ENCODE measurements around the gene S100A7A.

DNA sequence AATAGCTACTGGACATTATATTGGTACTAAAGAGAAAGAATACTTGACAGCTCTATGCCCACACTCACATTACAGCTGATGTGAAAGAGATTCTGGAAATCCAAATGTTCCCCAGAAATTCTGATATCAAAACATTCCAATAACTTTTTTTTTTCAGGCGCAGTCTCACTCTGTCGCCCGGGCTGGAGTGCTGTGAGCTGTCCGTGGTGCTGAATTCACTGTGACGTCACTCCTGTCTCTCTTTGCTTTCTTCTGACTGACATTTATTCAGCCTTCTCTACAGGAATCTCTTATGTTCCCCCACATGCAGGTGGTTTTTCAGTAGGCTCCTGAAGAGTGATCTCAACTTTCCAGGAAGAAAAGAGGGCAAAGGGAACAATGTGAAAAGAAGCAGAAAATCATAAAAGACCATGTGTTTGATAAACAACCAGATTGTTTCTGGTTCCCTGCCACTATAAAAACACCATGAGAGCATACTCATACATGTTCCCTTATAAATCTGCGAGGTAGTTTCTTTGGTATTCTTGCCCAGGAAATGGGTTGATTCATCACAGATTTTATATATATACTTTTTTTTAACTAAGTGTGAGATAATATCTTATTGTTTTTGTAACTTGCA, 6.2 kb downstream of the S100A7A start:
- no peak for TF ChIP-seq SUZ12 (IDR thresholded peaks at IDR 0.05; ENCODE audit: extremely low read depth, insufficient read depth, insufficient read length)
- no peak for TF ChIP-seq ZNF274 (IDR thresholded peaks at IDR 0.05; ENCODE audit: low read depth, low read length)

Data from NT2/D1 (cell line).